Measurements from ENCODE around the gene KCNQ1.

Gene KCNQ1

DNA sequence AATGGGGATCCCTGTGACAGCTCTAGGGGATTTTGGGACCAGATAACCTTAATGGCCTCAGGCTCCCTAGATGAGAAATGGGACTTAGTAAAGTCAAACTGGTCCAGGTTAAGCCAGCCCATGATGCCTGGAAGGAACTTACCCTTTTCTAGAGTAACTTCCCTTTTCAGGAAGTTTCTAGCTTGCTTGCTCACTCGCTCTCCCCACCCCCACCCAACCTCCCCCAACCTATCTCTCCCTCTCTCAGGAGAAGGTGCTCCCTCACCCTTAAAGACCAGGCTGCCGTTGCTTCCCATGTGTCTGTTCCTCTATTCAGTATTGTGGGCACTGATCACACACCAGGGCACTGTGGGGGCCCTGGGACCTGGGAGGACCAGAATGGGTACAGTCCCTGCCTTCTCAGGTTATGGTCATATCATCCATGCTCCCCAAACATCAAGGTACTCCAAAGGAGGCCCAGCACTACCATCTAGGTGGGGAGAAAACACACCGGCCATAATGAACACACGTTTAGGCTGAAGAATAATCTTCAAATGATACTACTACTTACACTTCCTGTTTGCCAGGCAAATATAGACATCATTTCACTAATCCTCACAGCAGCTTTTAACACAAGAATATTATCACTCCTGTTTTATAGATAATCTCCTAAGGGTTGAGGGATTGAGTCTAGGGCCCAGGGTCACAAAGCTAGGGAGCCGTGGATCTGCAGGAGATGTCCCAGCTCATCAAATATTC is 236.8 kb downstream of the KCNQ1 start:
- TF ChIP-seq CTCF (IDR thresholded peaks at IDR 0.05; ENCODE audit: insufficient read depth, low read depth, low read length, missing control alignments), result no peak
- DNase-seq (ENCODE audit: low read depth), result no peak
- H3K4me3 ChIP-seq (ENCODE audit: low read depth, low read length), result no peak overlapping the region

DNA sequence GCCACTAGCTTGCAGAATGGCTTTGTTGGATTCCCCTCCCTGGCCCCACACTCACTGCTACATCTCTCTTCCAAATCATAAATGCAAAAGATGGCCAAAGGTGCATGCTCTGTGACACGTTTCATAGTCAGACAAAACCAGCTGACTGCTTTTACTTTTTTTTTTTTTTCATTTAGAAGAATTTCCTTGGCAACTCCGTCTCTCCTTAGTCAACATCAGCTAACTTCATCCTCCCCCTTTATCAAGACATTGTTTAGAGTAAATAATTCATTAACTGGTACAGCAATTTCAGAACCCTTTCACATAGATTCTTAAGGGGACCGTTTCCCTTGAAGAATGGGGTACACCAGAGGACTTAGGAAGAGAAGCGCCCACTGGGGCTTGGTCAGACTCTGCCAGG is 239.0 kb downstream of the KCNQ1 start:
- no peak overlapping the region for H3K4me3 ChIP-seq (ENCODE audit: low read depth, low read length)
- no peak for DNase-seq (ENCODE audit: low read depth)
- no peak for TF ChIP-seq CTCF (IDR thresholded peaks at IDR 0.05; ENCODE audit: insufficient read depth, low read depth, low read length, missing control alignments)

DNA sequence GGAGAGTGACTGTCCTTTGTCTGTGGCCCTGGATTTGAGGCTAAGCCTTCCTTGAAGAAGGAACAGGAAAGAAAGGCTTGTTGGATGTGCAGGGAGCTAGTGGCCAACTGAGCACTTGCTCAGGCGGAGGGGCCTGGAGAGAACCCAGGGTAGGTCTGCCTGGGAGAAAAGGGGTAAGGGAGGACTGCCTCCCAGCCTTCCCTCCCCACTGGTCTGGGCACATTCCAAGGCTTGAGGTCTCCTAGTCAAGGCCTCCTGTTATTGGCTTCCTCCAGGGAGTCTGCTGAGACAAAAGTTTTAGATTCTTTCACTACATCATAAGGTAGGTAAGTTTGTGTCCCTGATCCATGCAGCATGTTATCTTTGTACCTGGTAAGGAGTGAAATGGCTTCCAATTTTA is 239.8 kb downstream of the KCNQ1 start:
- no peak overlapping the region for H3K4me3 ChIP-seq (ENCODE audit: low read depth, low read length)
- no peak for TF ChIP-seq CTCF (IDR thresholded peaks at IDR 0.05; ENCODE audit: insufficient read depth, low read depth, low read length, missing control alignments)
- DNase-seq (ENCODE audit: low read depth), result no peak

- TF ChIP-seq CTCF (IDR thresholded peaks at IDR 0.05; ENCODE audit: insufficient read depth, low read depth, low read length, missing control alignments), result no peak
- no peak for DNase-seq (ENCODE audit: low read depth)
- no peak overlapping the region for H3K4me3 ChIP-seq (ENCODE audit: low read depth, low read length)
These were observed 240.2 kb downstream of the KCNQ1 start for GRCh38 chr11:2685051-2685450.

GRCh38 chr11:2685566-2686359 is 241.0 kb downstream of the KCNQ1 start:
- TF ChIP-seq CTCF (IDR thresholded peaks at IDR 0.05; ENCODE audit: insufficient read depth, low read depth, low read length, missing control alignments), result no peak
- no peak overlapping the region for H3K4me3 ChIP-seq (ENCODE audit: low read depth, low read length)
- no peak for DNase-seq (ENCODE audit: low read depth)

GRCh38 chr11:2686360-2687222 is 241.8 kb downstream of the KCNQ1 start:
- TF ChIP-seq CTCF (IDR thresholded peaks at IDR 0.05; ENCODE audit: insufficient read depth, low read depth, low read length, missing control alignments), result no peak
- no peak for DNase-seq (ENCODE audit: low read depth)
- no peak overlapping the region for H3K4me3 ChIP-seq (ENCODE audit: low read depth, low read length)
